HG03439 (cell line): ENCODE data around the gene ZNF473.
"Not testable (repeated sequence)": the region's sequence is repeated elsewhere in the genome, so short reads cannot be mapped to it uniquely, and the experiment has no call there.

ENCODE experiments used
- ATAC-seq: cut with Tn5 transposase; IDR thresholded peaks from one replicate; pipeline ENCODE4 v1.9.1; 2021; ENCODE audit warnings: mild to moderate bottlenecking, moderate library complexity; ENCODE audit not compliant: unreplicated experiment

The ZNF473 gene

GRCh38 chr19:50047671-50048070, 21.9 kb downstream of the ZNF473 start:
- ATAC-seq = no peak

- no peak for ATAC-seq
Measured at GRCh38 chr19:50050406-50051227, 24.8 kb downstream of the ZNF473 start.

GRCh38 chr19:50051228-50051895, 25.6 kb downstream of the ZNF473 start:
- ATAC-seq = not testable (repeated sequence)

GRCh38 chr19:50051964-50052363, 26.2 kb downstream of the ZNF473 start:
- ATAC-seq = no peak

GRCh38 chr19:50053119-50053518, 27.3 kb downstream of the ZNF473 start:
- ATAC-seq = no peak

- no peak for ATAC-seq
Measured at GRCh38 chr19:50058425-50058824, 32.6 kb downstream of the ZNF473 start.

GRCh38 chr19:50059045-50059444, 33.2 kb downstream of the ZNF473 start:
- no peak for ATAC-seq

GRCh38 chr19:50060107-50060506, 34.3 kb downstream of the ZNF473 start:
- ATAC-seq = no peak

- no peak for ATAC-seq
Measured at GRCh38 chr19:50061650-50062049, 35.8 kb downstream of the ZNF473 start.

GRCh38 chr19:50065938-50066337, 40.1 kb downstream of the ZNF473 start:
- ATAC-seq = no peak

- ATAC-seq = no peak
Measured at GRCh38 chr19:50067575-50067974, 41.8 kb downstream of the ZNF473 start.

- not testable (repeated sequence) for ATAC-seq
Measured at GRCh38 chr19:50068382-50068781, 42.6 kb downstream of the ZNF473 start.

- not testable (repeated sequence) for ATAC-seq
Measured at GRCh38 chr19:50075076-50075475, 49.3 kb downstream of the ZNF473 start.

- ATAC-seq = not testable (repeated sequence)
Measured at GRCh38 chr19:50075644-50076372, 50.0 kb downstream of the ZNF473 start.

GRCh38 chr19:50076581-50077355, 51.0 kb downstream of the ZNF473 start:
- not testable (repeated sequence) for ATAC-seq

- not testable (repeated sequence) for ATAC-seq
Measured at GRCh38 chr19:50079014-50079413, 53.2 kb downstream of the ZNF473 start.

- not testable (repeated sequence) for ATAC-seq
Measured at GRCh38 chr19:50084440-50084839, 58.6 kb downstream of the ZNF473 start.

- not testable (repeated sequence) for ATAC-seq
Measured at GRCh38 chr19:50087153-50087552, 61.3 kb downstream of the ZNF473 start.

- ATAC-seq = not testable (repeated sequence)
Measured at GRCh38 chr19:50090706-50091105, 64.9 kb downstream of the ZNF473 start.

GRCh38 chr19:50091786-50092185, 66.0 kb downstream of the ZNF473 start:
- not testable (repeated sequence) for ATAC-seq

GRCh38 chr19:50092597-50092996, 66.8 kb downstream of the ZNF473 start:
- ATAC-seq = not testable (repeated sequence)
